ENCODE measurements around the gene CENPK.

CENPK gene

GRCh38 chr5:65475336-65475735 lies 87.6 kb downstream of the CENPK start:
- DNase-seq, result no peak
- intact Hi-C loops (cut with DNase I), result no loop called here

- intact Hi-C loops (cut with DNase I), result no loop called here
- DNase-seq, result no peak
Measured at GRCh38 chr5:65474130-65474711, 88.7 kb downstream of the CENPK start.

- intact Hi-C loops (cut with DNase I), result no loop called here
Measured at GRCh38 chr5:65468633-65469032, 94.3 kb downstream of the CENPK start.

More at GRCh38 chr5:65468633-65469032, 94.3 kb downstream of the CENPK start:
- DNase-seq, result no peak
